HG02884 (cell line): Measurements from ENCODE around the gene SGTA.
"Not testable (repeated sequence)": the region's sequence is repeated elsewhere in the genome, so short reads cannot be mapped to it uniquely, and the experiment has no call there.

Experiments used
- ATAC-seq: cut with Tn5 transposase; IDR thresholded peaks from one replicate; pipeline ENCODE4 v1.9.1; 2021; ENCODE audit warnings: mild to moderate bottlenecking, moderate library complexity; ENCODE audit not compliant: unreplicated experiment

Gene SGTA

GRCh38 chr19:2782936-2783780 is at the start of gene SGTA:
SGTA (minus strand) TSS chr19:2783273; CDS start chr19:2769068, 14,205 bp downstream.
- peak; percentile 54 for ATAC-seq

GRCh38 chr19:2827840-2828489 is 44.9 kb upstream of the SGTA start:
- ATAC-seq: no peak

GRCh38 chr19:2827022-2827421 is 43.9 kb upstream of the SGTA start:
- no peak for ATAC-seq

GRCh38 chr19:2824129-2824528 is 41.1 kb upstream of the SGTA start:
- no peak for ATAC-seq

- ATAC-seq: no peak
Observed at GRCh38 chr19:2823646-2824045, 40.6 kb upstream of the SGTA start.

- ATAC-seq: no peak
Observed at GRCh38 chr19:2822846-2823245, 39.8 kb upstream of the SGTA start.

GRCh38 chr19:2820112-2820702 is 37.1 kb upstream of the SGTA start:
- peak; percentile 20 for ATAC-seq

- ATAC-seq: peak; percentile 68
Observed at GRCh38 chr19:2819540-2820111, 36.6 kb upstream of the SGTA start, which contains the start of gene ZNF554. ZNF554 (plus strand) TSS chr19:2819868; CDS start chr19:2820072, 204 bp downstream.

- ATAC-seq: not testable (repeated sequence)
Observed at GRCh38 chr19:2817237-2817829, 34.3 kb upstream of the SGTA start.

GRCh38 chr19:2816641-2817040 is 33.6 kb upstream of the SGTA start:
- ATAC-seq: no peak

GRCh38 chr19:2815923-2816322 is 32.9 kb upstream of the SGTA start:
- ATAC-seq: no peak

GRCh38 chr19:2815191-2815614 is 32.1 kb upstream of the SGTA start:
- no peak for ATAC-seq

GRCh38 chr19:2814426-2814825 is 31.4 kb upstream of the SGTA start:
- no peak for ATAC-seq

GRCh38 chr19:2813235-2814160 is 30.4 kb upstream of the SGTA start:
- ATAC-seq: no peak

- ATAC-seq: no peak
Observed at GRCh38 chr19:2812414-2813234, 29.6 kb upstream of the SGTA start.

- no peak for ATAC-seq
Observed at GRCh38 chr19:2811735-2812413, 28.8 kb upstream of the SGTA start.

- no peak for ATAC-seq
Observed at GRCh38 chr19:2811221-2811722, 28.2 kb upstream of the SGTA start.
